Osteocyte (in vitro differentiated cells): ENCODE measurements around the gene UNC13A. TPM values are rescaled to one million over a fixed set of nuclear protein-coding genes. Genes with fewer than 3 reads are reported as not detected.

Experiments used
- DNase-seq: peaks from one replicate; pipeline ENCODE4 v3.0.0; 2021; ENCODE audit warnings: mixed read lengths; ENCODE audit not compliant: unreplicated experiment; ENCODE audit errors: extremely low spot score
- H3K27ac Mint-ChIP-seq: one replicate; pipeline ENCODE4 v1.8.0; 2021; ENCODE audit warnings: mild to moderate bottlenecking, mixed read lengths; ENCODE audit not compliant: unreplicated experiment
- H3K27me3 Mint-ChIP-seq: one replicate; pipeline ENCODE4 v1.8.0; 2021; ENCODE audit warnings: mixed read lengths; ENCODE audit not compliant: unreplicated experiment
- H3K36me3 Mint-ChIP-seq: one replicate; pipeline ENCODE4 v1.8.0; 2021; ENCODE audit warnings: mixed read lengths; ENCODE audit not compliant: unreplicated experiment
- H3K4me1 Mint-ChIP-seq: one replicate; pipeline ENCODE4 v1.8.0; 2021; ENCODE audit warnings: mixed read lengths; ENCODE audit not compliant: unreplicated experiment
- H3K4me3 Mint-ChIP-seq: one replicate; pipeline ENCODE4 v1.8.0; 2021; ENCODE audit warnings: mild to moderate bottlenecking, moderate library complexity, mixed read lengths; ENCODE audit not compliant: unreplicated experiment
- H3K9me3 Mint-ChIP-seq: one replicate; pipeline ENCODE4 v1.8.0; 2021; ENCODE audit warnings: mixed read lengths; ENCODE audit not compliant: unreplicated experiment
- total RNA-seq: library from RNA; stranded (reverse); gene quantifications from 2 replicates; pipeline ENCODE4 v1.2.1, GENCODE V29; 2021
- TF ChIP-seq, protein P1 (sequence below): fragments of 200-600 bp; sonication (generic); IDR thresholded peaks from 2 replicates; pipeline ENCODE4 v1.5.0; 2021; ENCODE audit warnings: antibody characterized with exemption, mild to moderate bottlenecking, moderate library complexity

Gene UNC13A
- total RNA-seq, 1 donor from 2014 or later = 1.6 TPM

DNA sequence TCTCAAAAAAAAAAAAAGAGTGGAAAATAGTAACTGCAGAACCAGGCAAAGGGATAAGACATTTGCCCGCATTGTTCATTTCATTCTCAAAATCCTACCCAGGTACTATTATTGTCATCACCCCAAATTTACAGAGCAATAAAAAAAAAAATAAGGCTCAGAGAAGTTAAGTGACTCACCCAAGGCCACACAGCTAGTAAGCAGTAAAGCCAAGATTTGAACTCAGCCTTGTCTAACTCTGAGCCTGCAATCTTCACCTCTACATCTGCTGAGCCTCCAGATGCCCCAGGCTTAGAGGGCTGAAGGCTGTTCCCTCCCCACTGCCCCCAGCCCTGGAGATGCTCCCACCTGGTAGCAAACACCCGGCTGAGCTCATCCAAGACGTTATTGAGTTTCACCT lies 61.0 kb downstream of the UNC13A start:
- H3K9me3 Mint-ChIP-seq = no peaks in the 10 kb centered on the region
- no peak for DNase-seq
- H3K27me3 Mint-ChIP-seq = no peaks in the 10 kb centered on the region
- no peak overlapping the region for H3K27ac Mint-ChIP-seq
- TF ChIP-seq, protein P1, sequence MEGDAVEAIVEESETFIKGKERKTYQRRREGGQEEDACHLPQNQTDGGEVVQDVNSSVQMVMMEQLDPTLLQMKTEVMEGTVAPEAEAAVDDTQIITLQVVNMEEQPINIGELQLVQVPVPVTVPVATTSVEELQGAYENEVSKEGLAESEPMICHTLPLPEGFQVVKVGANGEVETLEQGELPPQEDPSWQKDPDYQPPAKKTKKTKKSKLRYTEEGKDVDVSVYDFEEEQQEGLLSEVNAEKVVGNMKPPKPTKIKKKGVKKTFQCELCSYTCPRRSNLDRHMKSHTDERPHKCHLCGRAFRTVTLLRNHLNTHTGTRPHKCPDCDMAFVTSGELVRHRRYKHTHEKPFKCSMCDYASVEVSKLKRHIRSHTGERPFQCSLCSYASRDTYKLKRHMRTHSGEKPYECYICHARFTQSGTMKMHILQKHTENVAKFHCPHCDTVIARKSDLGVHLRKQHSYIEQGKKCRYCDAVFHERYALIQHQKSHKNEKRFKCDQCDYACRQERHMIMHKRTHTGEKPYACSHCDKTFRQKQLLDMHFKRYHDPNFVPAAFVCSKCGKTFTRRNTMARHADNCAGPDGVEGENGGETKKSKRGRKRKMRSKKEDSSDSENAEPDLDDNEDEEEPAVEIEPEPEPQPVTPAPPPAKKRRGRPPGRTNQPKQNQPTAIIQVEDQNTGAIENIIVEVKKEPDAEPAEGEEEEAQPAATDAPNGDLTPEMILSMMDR = no peak
- no peaks in the 10 kb centered on the region for H3K36me3 Mint-ChIP-seq
- no peaks in the 10 kb centered on the region for H3K4me1 Mint-ChIP-seq
- H3K4me3 Mint-ChIP-seq = no peak overlapping the region

DNA sequence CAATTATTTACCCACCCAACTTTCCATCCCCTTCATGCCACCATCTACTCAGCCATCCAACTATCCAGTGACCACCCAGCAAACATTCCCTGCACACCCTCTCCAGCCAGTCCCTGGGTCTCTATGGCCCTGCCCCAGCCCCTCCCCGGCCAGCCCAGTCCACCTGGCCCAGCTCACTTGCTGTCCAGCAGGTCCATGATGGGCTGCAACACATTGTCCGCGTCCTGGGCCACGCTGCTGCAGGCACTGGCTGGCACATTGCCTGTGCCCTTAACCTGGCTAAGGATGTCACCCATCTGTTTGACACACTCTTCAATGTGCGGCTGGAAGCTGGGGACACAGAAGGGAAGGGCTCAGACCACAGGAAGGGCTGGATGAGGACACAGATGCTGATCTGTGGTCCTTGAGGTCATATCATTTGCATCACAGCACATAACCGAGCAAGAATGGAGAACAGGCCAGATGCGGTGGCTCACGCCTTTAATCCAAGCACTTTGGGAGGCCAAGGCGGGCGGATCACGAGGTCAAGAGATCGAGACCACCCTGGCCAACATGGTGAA lies 61.6 kb downstream of the UNC13A start:
- TF ChIP-seq, protein P1 = no peak
- Mint-ChIP-seq H3K27me3 (no peaks in the 10 kb centered on the region), H3K36me3 (no peaks in the 10 kb centered on the region), H3K27ac (no peak overlapping the region), H3K4me1 (no peaks in the 10 kb centered on the region), H3K9me3 (peaks cover 4% of the 10 kb centered on the region), H3K4me3 (no peak overlapping the region)
- no peak for DNase-seq

DNA sequence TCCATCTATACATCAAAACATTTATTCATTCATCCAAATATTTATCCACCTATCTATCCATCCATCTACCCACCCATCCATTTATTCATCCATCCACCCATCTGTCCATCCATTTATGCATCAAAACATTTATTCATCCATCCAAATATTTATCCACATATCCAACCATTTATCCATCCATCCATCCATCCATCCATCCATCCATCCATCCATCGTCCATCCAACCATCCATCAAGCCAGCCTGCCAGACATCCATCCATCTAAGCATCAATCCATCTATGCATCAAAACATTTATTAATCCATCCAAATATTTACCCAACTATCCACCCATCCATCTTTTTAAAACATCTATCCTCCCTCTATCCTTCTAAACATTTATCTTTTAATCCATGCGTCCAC lies 62.2 kb downstream of the UNC13A start:
- DNase-seq = no peak
- Mint-ChIP-seq H3K27ac (no peak overlapping the region), H3K4me1 (no peaks in the 10 kb centered on the region), H3K36me3 (no peaks in the 10 kb centered on the region), H3K27me3 (no peaks in the 10 kb centered on the region), H3K9me3 (peaks cover 9% of the 10 kb centered on the region), H3K4me3 (no peak overlapping the region)
- TF ChIP-seq, protein P1 = no peak

DNA sequence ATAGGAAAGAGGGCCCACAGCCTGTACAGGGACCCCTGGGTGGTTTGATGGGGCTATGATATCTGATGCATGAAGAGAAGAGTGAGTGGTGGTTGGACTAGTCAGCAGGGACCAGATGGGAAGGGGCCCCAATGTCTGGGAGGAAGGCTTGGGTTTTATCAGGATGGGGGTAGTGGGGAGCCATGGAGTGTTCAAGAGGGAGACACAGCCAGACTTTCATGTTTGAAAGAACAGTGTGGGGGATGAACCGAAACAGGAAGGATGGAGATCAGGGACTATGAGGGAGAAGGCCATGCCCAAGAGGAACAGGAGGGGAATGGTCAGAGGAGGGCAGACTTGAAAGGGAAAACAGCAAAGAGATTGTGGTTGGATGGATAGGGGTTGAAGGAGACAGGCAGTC lies 63.1 kb downstream of the UNC13A start:
- Mint-ChIP-seq H3K9me3 (peaks cover 9% of the 10 kb centered on the region), H3K27ac (no peak overlapping the region), H3K4me1 (no peaks in the 10 kb centered on the region), H3K36me3 (no peaks in the 10 kb centered on the region), H3K27me3 (no peaks in the 10 kb centered on the region), H3K4me3 (no peak overlapping the region)
- TF ChIP-seq, protein P1 = no peak
- no peak for DNase-seq

DNA sequence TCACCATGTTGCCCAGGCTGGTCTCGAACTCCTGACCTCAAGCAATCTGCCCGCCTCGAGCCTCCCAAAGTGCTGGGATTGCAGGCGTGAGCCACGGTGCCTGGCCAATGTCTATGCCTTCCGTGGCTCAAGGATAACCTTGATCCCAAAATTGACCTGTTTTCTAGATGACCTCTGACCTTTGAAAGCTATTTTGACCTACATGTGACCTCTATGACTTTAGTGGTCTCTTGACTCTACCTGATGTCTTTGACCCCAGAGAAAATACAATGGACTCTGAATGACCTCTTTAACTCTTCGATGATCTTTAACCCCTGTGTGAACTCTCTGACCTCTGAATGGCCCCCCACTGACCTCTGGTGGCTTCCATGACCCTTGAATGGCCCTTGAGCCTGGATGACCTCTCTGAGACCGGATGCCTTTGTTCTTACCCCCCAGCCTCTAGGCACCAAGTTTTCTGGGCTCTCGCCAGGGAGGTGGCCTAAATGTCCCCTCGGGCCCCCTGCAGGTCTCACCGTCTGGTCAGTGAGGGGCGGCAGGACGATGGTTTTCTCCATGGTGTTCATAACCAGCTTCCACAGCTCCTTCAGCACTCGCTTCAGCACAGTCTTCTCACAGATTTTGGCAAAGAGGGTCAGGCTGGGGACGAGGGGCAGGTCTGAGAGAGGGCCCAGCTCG lies 63.7 kb downstream of the UNC13A start:
- no peaks in the 10 kb centered on the region for H3K36me3 Mint-ChIP-seq
- no peaks in the 10 kb centered on the region for H3K4me1 Mint-ChIP-seq
- H3K27me3 Mint-ChIP-seq = no peaks in the 10 kb centered on the region
- H3K4me3 Mint-ChIP-seq = no peak overlapping the region
- peaks cover 9% of the 10 kb centered on the region for H3K9me3 Mint-ChIP-seq
- no peak overlapping the region for H3K27ac Mint-ChIP-seq
- TF ChIP-seq, protein P1 = no peak
- DNase-seq = no peak
